Glutamatergic neuron (in vitro differentiated cells): Measurements from ENCODE around the gene QRFP. TPM values are rescaled to one million over a fixed set of nuclear protein-coding genes. Genes with fewer than 3 reads are reported as not detected.

Source experiments
- DNase-seq: peaks from one replicate; pipeline ENCODE4 v3.0.0; 2022
- H3K27ac Mint-ChIP-seq: one replicate; pipeline ENCODE4 v1.8.0; 2020; ENCODE audit warnings: mild to moderate bottlenecking, mixed read lengths, inconsistent platforms; ENCODE audit not compliant: unreplicated experiment
- H3K27me3 Mint-ChIP-seq: one replicate; pipeline ENCODE4 v1.8.0; 2020; ENCODE audit warnings: mild to moderate bottlenecking, moderate library complexity, mixed read lengths, inconsistent platforms; ENCODE audit not compliant: unreplicated experiment
- H3K36me3 Mint-ChIP-seq: one replicate; pipeline ENCODE4 v1.8.0; 2020; ENCODE audit warnings: mild to moderate bottlenecking, mixed read lengths, inconsistent platforms; ENCODE audit not compliant: unreplicated experiment
- H3K4me1 Mint-ChIP-seq: one replicate; pipeline ENCODE4 v1.8.0; 2020; ENCODE audit warnings: mild to moderate bottlenecking, low read depth, mixed read lengths, inconsistent platforms; ENCODE audit not compliant: unreplicated experiment
- H3K4me3 Mint-ChIP-seq: one replicate; pipeline ENCODE4 v1.8.0; 2020; ENCODE audit warnings: mild to moderate bottlenecking, mixed read lengths, inconsistent platforms; ENCODE audit not compliant: unreplicated experiment
- H3K9me3 Mint-ChIP-seq: one replicate; pipeline ENCODE4 v1.8.0; 2020; ENCODE audit warnings: mild to moderate bottlenecking, moderate library complexity, mixed read lengths, inconsistent platforms; ENCODE audit not compliant: unreplicated experiment
- CTCF ChIP-seq: fragments of 200-600 bp; sonication (generic); IDR thresholded peaks from one replicate; pipeline ENCODE4 v1.5.0; 2021; ENCODE audit not compliant: partially characterized antibody, unreplicated experiment
- total RNA-seq: library from RNA; stranded (reverse); fragmentation: NEBNext Ultra II Directional; extraction: Animal tissue kit (Norgen Biotek cat#: 25700); gene quantifications from one replicate; pipeline ENCODE4 v1.2.1, GENCODE V29; 2021; ENCODE audit not compliant: unreplicated experiment

The QRFP gene
- total RNA-seq, 1 donor from 2014 or later: not detected

- no peak for TF ChIP-seq CTCF
- DNase-seq: no peak
- peaks cover 18% of the 10 kb centered on the region for H3K4me1 Mint-ChIP-seq
These were observed 8.3 kb downstream of the QRFP start for GRCh38 chr9:130888146-130888885.

GRCh38 chr9:130887494-130888144 is 9.0 kb downstream of the QRFP start:
- Mint-ChIP-seq H3K36me3 (peaks cover 5% of the 10 kb centered on the region), H3K4me3 (no peak overlapping the region), H3K27ac (no peak overlapping the region), H3K4me1 (peaks cover 18% of the 10 kb centered on the region), H3K9me3 (peaks cover 12% of the 10 kb centered on the region), H3K27me3 (peaks cover 12% of the 10 kb centered on the region)
- no peak for DNase-seq
- TF ChIP-seq CTCF: no peak

More at GRCh38 chr9:130888146-130888885, 8.3 kb downstream of the QRFP start:
- Mint-ChIP-seq H3K9me3 (peaks cover 14% of the 10 kb centered on the region), H3K36me3 (peaks cover 5% of the 10 kb centered on the region), H3K27ac (no peak overlapping the region), H3K27me3 (peaks cover 15% of the 10 kb centered on the region), H3K4me3 (no peak overlapping the region)

- Mint-ChIP-seq H3K4me1 (peaks cover 14% of the 10 kb centered on the region), H3K27me3 (peaks cover 12% of the 10 kb centered on the region), H3K27ac (no peak overlapping the region), H3K4me3 (no peak overlapping the region), H3K9me3 (peaks cover 9% of the 10 kb centered on the region), H3K36me3 (peaks cover 5% of the 10 kb centered on the region)
- no peak for TF ChIP-seq CTCF
- no peak for DNase-seq
These were observed 9.6 kb downstream of the QRFP start for GRCh38 chr9:130886981-130887380.

- H3K27me3 Mint-ChIP-seq: peaks cover 10% of the 10 kb centered on the region
- H3K4me3 Mint-ChIP-seq: no peak overlapping the region
- peaks cover 4% of the 10 kb centered on the region for H3K4me1 Mint-ChIP-seq
- H3K36me3 Mint-ChIP-seq: peaks cover 5% of the 10 kb centered on the region
- H3K27ac Mint-ChIP-seq: peak overlapping the region; percentile 48
- TF ChIP-seq CTCF: no peak
- H3K9me3 Mint-ChIP-seq: peaks cover 8% of the 10 kb centered on the region
- no peak for DNase-seq
These were observed 10.9 kb downstream of the QRFP start for GRCh38 chr9:130885484-130886375.
